H9 (cell line): Measurements from ENCODE around the gene MRFAP1. TPM values are rescaled to one million over a fixed set of nuclear protein-coding genes. Genes with fewer than 3 reads are reported as not detected.

Experiments
- DNase-seq: peaks from one replicate; pipeline ENCODE4 v3.0.0-alpha.2; 2017
- H2AFZ ChIP-seq: one replicate; pipeline ENCODE4 v1.6.1; 2013; ENCODE audit warnings: mild to moderate bottlenecking, low read length, control low read depth, moderate library complexity
- H2AK5ac ChIP-seq: 2 replicates; pipeline ENCODE4 v1.6.1; 2013; ENCODE audit warnings: low read length, control low read depth, mixed read lengths; ENCODE audit not compliant: insufficient read length
- H2BK120ac ChIP-seq: one replicate; pipeline ENCODE4 v1.6.1; 2013; ENCODE audit warnings: low read depth, mild to moderate bottlenecking, low read length, control low read depth, inconsistent platforms; ENCODE audit not compliant: poor library complexity, severe bottlenecking
- H2BK12ac ChIP-seq: 2 replicates; pipeline ENCODE4 v1.6.1; 2013; ENCODE audit warnings: low read length, control low read depth, mixed read lengths, low read depth; ENCODE audit not compliant: insufficient read length
- H2BK15ac ChIP-seq: 2 replicates; pipeline ENCODE4 v1.6.1; 2013; ENCODE audit warnings: low read depth, low read length, control low read depth
- H2BK20ac ChIP-seq: one replicate; pipeline ENCODE4 v1.6.1; 2013; ENCODE audit warnings: low read depth, mild to moderate bottlenecking, low read length, control low read depth, inconsistent platforms; ENCODE audit not compliant: poor library complexity, severe bottlenecking
- H2BK5ac ChIP-seq: 2 replicates; pipeline ENCODE4 v1.6.1; 2013; ENCODE audit warnings: low read length, control low read depth, mixed read lengths; ENCODE audit not compliant: insufficient read length
- H3K14ac ChIP-seq: 2 replicates; pipeline ENCODE4 v1.6.1; 2013; ENCODE audit warnings: low read length, control low read depth; ENCODE audit not compliant: insufficient read depth
- H3K18ac ChIP-seq: 2 replicates; pipeline ENCODE4 v1.6.1; 2013; ENCODE audit warnings: low read depth, mild to moderate bottlenecking, mixed read lengths, low read length, control low read depth; ENCODE audit not compliant: insufficient read length
- H3K23ac ChIP-seq: 2 replicates; pipeline ENCODE4 v1.6.1; 2013; ENCODE audit warnings: low read length, control low read depth, mixed read lengths, low read depth; ENCODE audit not compliant: insufficient read length
- H3K23me2 ChIP-seq: 2 replicates; pipeline ENCODE4 v1.6.1; 2013; ENCODE audit warnings: low read depth, mild to moderate bottlenecking, mixed read lengths, low read length, control low read depth; ENCODE audit not compliant: insufficient read length, poor library complexity, severe bottlenecking
- H3K27ac ChIP-seq: 2 replicates; pipeline ENCODE4 v1.5.1; 2013; ENCODE audit warnings: low read length, control low read depth, mixed read lengths, low read depth; ENCODE audit not compliant: insufficient read length
- H3K27me3 ChIP-seq: 2 replicates; pipeline ENCODE4 v1.6.1; 2013; ENCODE audit warnings: low read length, control low read depth, inconsistent platforms; ENCODE audit not compliant: insufficient read depth
- H3K4ac ChIP-seq: 2 replicates; pipeline ENCODE4 v1.6.1; 2013; ENCODE audit warnings: low read depth, mild to moderate bottlenecking, control low read depth, inconsistent platforms, low read length, moderate library complexity
- H3K4me1 ChIP-seq: 2 replicates; pipeline ENCODE4 v1.6.1; 2013; ENCODE audit warnings: low read length, control low read depth, inconsistent platforms; ENCODE audit not compliant: insufficient read depth
- H3K4me2 ChIP-seq: 2 replicates; pipeline ENCODE4 v1.6.1; 2013; ENCODE audit warnings: low read length, control low read depth, mixed read lengths; ENCODE audit not compliant: insufficient read length, insufficient read depth
- H3K56ac ChIP-seq: 2 replicates; pipeline ENCODE4 v1.6.1; 2013; ENCODE audit warnings: low read depth, mild to moderate bottlenecking, mixed read lengths, low read length, control low read depth; ENCODE audit not compliant: insufficient read length
- H3K79me1 ChIP-seq: 2 replicates; pipeline ENCODE4 v1.6.1; 2013; ENCODE audit warnings: low read depth, mild to moderate bottlenecking, moderate library complexity, low read length, control low read depth, inconsistent platforms; ENCODE audit not compliant: insufficient read depth, poor library complexity, severe bottlenecking
- H3K79me2 ChIP-seq: 2 replicates; pipeline ENCODE4 v1.6.1; 2013; ENCODE audit warnings: low read length, control low read depth, inconsistent platforms; ENCODE audit not compliant: insufficient read depth
- H3K9ac ChIP-seq: 2 replicates; pipeline ENCODE4 v1.6.1; 2013; ENCODE audit warnings: low read length, control low read depth, mixed read lengths; ENCODE audit not compliant: insufficient read length; ENCODE audit errors: extremely low read depth
- H3K9me3 ChIP-seq: one replicate; pipeline ENCODE4 v1.6.1; 2013; ENCODE audit warnings: low read depth, low read length, inconsistent platforms; ENCODE audit not compliant: control insufficient read depth
- H3T11ph ChIP-seq: one replicate; pipeline ENCODE4 v1.6.1; 2013; ENCODE audit warnings: mild to moderate bottlenecking, low read length, control low read depth, inconsistent platforms
- H4K20me1 ChIP-seq: one replicate; pipeline ENCODE4 v1.6.1; 2013; ENCODE audit not compliant: control insufficient read depth, insufficient read length, insufficient read depth
- H4K5ac ChIP-seq: 2 replicates; pipeline ENCODE4 v1.6.1; 2013; ENCODE audit warnings: low read depth, mild to moderate bottlenecking, mixed read lengths, low read length, control low read depth; ENCODE audit not compliant: insufficient read length
- H4K8ac ChIP-seq: replicated peaks from 2 replicates; pipeline ENCODE4 v1.6.1; 2013; ENCODE audit warnings: low read length, control low read depth, mixed read lengths, low read depth; ENCODE audit not compliant: insufficient read length
- H4K91ac ChIP-seq: 2 replicates; pipeline ENCODE4 v1.6.1; 2013; ENCODE audit warnings: low read depth, mild to moderate bottlenecking, moderate library complexity, mixed read lengths, low read length, control low read depth; ENCODE audit not compliant: insufficient read length
- H3K27ac Mint-ChIP-seq, 3 experiments: 2 replicates in 2 of 3; 3 replicates in 1 of 3; pipeline ENCODE4 v1.8.0; 2020 to 2021; ENCODE audit warnings: mixed read lengths in 3 of 3, mild to moderate bottlenecking in 1 of 3, moderate library complexity in 1 of 3
- H3K27me3 Mint-ChIP-seq: 2 replicates; pipeline ENCODE4 v1.8.0; 2021; ENCODE audit warnings: low read depth, mild to moderate bottlenecking, moderate library complexity, mixed read lengths
- H3K36me3 Mint-ChIP-seq, 3 experiments: 2 replicates in 2 of 3; 3 replicates in 1 of 3; pipeline ENCODE4 v1.8.0; 2020 to 2021; ENCODE audit warnings: low read depth in 3 of 3, mixed read lengths in 3 of 3; ENCODE audit not compliant: insufficient read depth in 1 of 3
- H3K4me1 Mint-ChIP-seq, 2 experiments: 2 replicates each; pipeline ENCODE4 v1.8.0; 2020; ENCODE audit warnings: mixed read lengths in 2 of 2
- H3K4me3 Mint-ChIP-seq, 2 experiments: 2 replicates in 1 of 2; 3 replicates in 1 of 2; pipeline ENCODE4 v1.8.0; 2020 to 2021; ENCODE audit warnings: mild to moderate bottlenecking in 2 of 2, mixed read lengths in 2 of 2, moderate library complexity in 1 of 2
- H3K9me3 Mint-ChIP-seq, 2 experiments: 2 replicates in 1 of 2; 3 replicates in 1 of 2; pipeline ENCODE4 v1.8.0; 2020; ENCODE audit warnings: mild to moderate bottlenecking in 2 of 2, mixed read lengths in 2 of 2, moderate library complexity in 1 of 2
- CTCF ChIP-seq: fragments of 200-600 bp; sonication (generic); conservative IDR thresholded peaks from 3 replicates; pipeline ENCODE4 v1.8.0; 2021; ENCODE audit warnings: antibody characterized with exemption, mild to moderate bottlenecking
- WGBS: extraction: QIAGEN DNeasy Blood & Tissue Kit; methylation state at CpG from one replicate; pipeline ENCODE4 v1.1.7; 2013; ENCODE audit warnings: missing lambda C conversion rate, low lambda C conversion rate, mixed read lengths; ENCODE audit not compliant: insufficient read length; ENCODE audit errors: extremely low coverage; 5-methylcytosine and 5-hydroxymethylcytosine counted together
- total RNA-seq: library from RNA; stranded (reverse); gene quantifications from 2 replicates; pipeline ENCODE4 v1.2.1, GENCODE V29; 2021

Gene MRFAP1
- total RNA-seq, 1 experiment from 2014 or later: 328 TPM

GRCh38 chr4:6639137-6639680 is 1.3 kb upstream of the MRFAP1 start:
- no peak for TF ChIP-seq CTCF
- Histone ChIP-seq H3K4ac (no peak overlapping the region), H3K9me3 (no peaks in the 10 kb centered on the region), H2BK12ac (no peak overlapping the region), H3K4me1 (no peaks in the 10 kb centered on the region), H4K8ac (no peak overlapping the region), H3K23me2 (peaks cover 14% of the 10 kb centered on the region), H3K14ac (no peak overlapping the region; the same call in 1 of the 2 replicates), H2BK5ac (no peak overlapping the region), H3K9ac (no peak overlapping the region), H2BK20ac (no peak overlapping the region), H3K4me2 (no peak overlapping the region), H4K20me1 (no peaks in the 10 kb centered on the region), H3K23ac (no peak overlapping the region), H3T11ph (no peak overlapping the region), H2BK120ac (no peak overlapping the region), H4K91ac (no peak overlapping the region), H2AFZ (no peak overlapping the region), H4K5ac (no peak overlapping the region), H3K56ac (no peak overlapping the region), H3K18ac (no peak overlapping the region), H2BK15ac (no peak overlapping the region), H3K27ac (no peak overlapping the region), H3K79me2 (peaks cover 10% of the 10 kb centered on the region), H3K27me3 (no peaks in the 10 kb centered on the region), H3K79me1 (peaks cover 8% of the 10 kb centered on the region), H2AK5ac (no peak overlapping the region)
- peaks cover 22 to 26% (median 25%) of the 10 kb centered on the region in 3 experiments for H3K36me3 Mint-ChIP-seq
- peaks cover 2 to 3% of the 10 kb centered on the region in 2 experiments; a peak in 1 of 5 replicates for H3K9me3 Mint-ChIP-seq
- DNase-seq: no peak
- peak overlapping the region in 1 of 2 experiments; percentile 35; a peak in 1 of 5 replicates for H3K4me3 Mint-ChIP-seq
- no peak overlapping the region for H3K27ac Mint-ChIP-seq
- no CpG with 5 or more reads among the region's 14 CpGs for WGBS
- peaks cover 1% of the 10 kb centered on the region; the same call in 1 of the 2 replicates for H3K27me3 Mint-ChIP-seq
- H3K4me1 Mint-ChIP-seq: peaks cover 19 to 24% of the 10 kb centered on the region in 2 experiments
